H1 (cell line): ENCODE results near the gene PAEP. TPM values are rescaled to one million over a fixed set of nuclear protein-coding genes. Genes with fewer than 3 reads are reported as not detected.

Experiments used
- CTCF ChIA-PET: fragments of 300-600 bp; sonication (Branson Sonifier 250); formaldehyde crosslinking; loops from one replicate; lab custom pipeline; 2021; ENCODE audit not compliant: partially characterized antibody; lab: Charles Lee
- POLR2A ChIA-PET: fragments of 300-600 bp; sonication (Branson Sonifier 250); formaldehyde crosslinking; loops from one replicate; lab custom pipeline; 2021; ENCODE audit warnings: inconsistent platforms; ENCODE audit not compliant: partially characterized antibody; lab: Charles Lee
- DNase-seq, 2 experiments: peaks; one replicate each; pipeline versions ENCODE4 v3.0.0 to v3.0.0-alpha.2; 2010 to 2022; ENCODE audit warnings: low spot score in 2 of 2, low read depth in 1 of 2, mixed read lengths in 1 of 2
- FAIRE-seq: peaks from 2 replicates; lab custom pipeline; 2011; peaks lifted over from hg19 to GRCh38; lab: Jason Lieb, UNC
- H2AFZ ChIP-seq: 2 replicates; pipeline ENCODE4 v1.8.1; 2012; ENCODE audit warnings: low read length, inconsistent platforms
- H2AK5ac ChIP-seq: 2 replicates; pipeline ENCODE4 v1.6.1; 2013; ENCODE audit warnings: low read depth, low read length
- H2BK120ac ChIP-seq: replicated peaks from 2 replicates; pipeline ENCODE3; 2013; ENCODE audit warnings: low read depth, low read length, inconsistent platforms
- H2BK12ac ChIP-seq: 2 replicates; pipeline ENCODE4 v1.6.1; 2013; ENCODE audit warnings: low read depth, low read length
- H2BK15ac ChIP-seq: 2 replicates; pipeline ENCODE4 v1.6.1; 2013; ENCODE audit warnings: low read length
- H2BK20ac ChIP-seq: 2 replicates; pipeline ENCODE4 v1.6.1; 2013; ENCODE audit warnings: low read length
- H2BK5ac ChIP-seq: 2 replicates; pipeline ENCODE4 v1.6.1; 2013; ENCODE audit warnings: low read depth, low read length
- H3K14ac ChIP-seq: 2 replicates; pipeline ENCODE4 v1.6.1; 2013; ENCODE audit warnings: inconsistent platforms; ENCODE audit not compliant: insufficient read length
- H3K18ac ChIP-seq: 2 replicates; pipeline ENCODE4 v1.6.1; 2013; ENCODE audit warnings: low read length; ENCODE audit errors: extremely low read depth
- H3K23ac ChIP-seq: 2 replicates; pipeline ENCODE4 v1.6.1; 2013; ENCODE audit warnings: inconsistent platforms; ENCODE audit not compliant: insufficient read length
- H3K23me2 ChIP-seq: 2 replicates; pipeline ENCODE4 v1.6.1; 2013; ENCODE audit warnings: low read depth, low read length
- H3K27ac ChIP-seq: 2 replicates; pipeline ENCODE4 v1.6.1; 2011; ENCODE audit warnings: low read depth, low read length, inconsistent platforms
- H3K27me3 ChIP-seq, 4 experiments: replicated peaks in 1 of 4; 1 replicate in 1 of 4; 2 replicates in 3 of 4; pipeline versions ENCODE4 v1.6.1 to v1.8.1; 2011 to 2013; ENCODE audit warnings: low read length in 3 of 4, mild to moderate bottlenecking in 3 of 4, inconsistent platforms in 2 of 4, mixed read lengths in 2 of 4, moderate library complexity in 1 of 4; ENCODE audit not compliant: control insufficient read depth in 3 of 4, insufficient read depth in 3 of 4; ENCODE audit errors: extremely low read depth in 1 of 4
- H3K36me3 ChIP-seq, 4 experiments: 2 replicates each; pipeline versions ENCODE4 v1.6.1 to v1.8.1; 2011 to 2013; ENCODE audit warnings: mild to moderate bottlenecking in 4 of 4, low read length in 3 of 4, moderate library complexity in 2 of 4, control low read depth in 1 of 4, inconsistent platforms in 1 of 4; ENCODE audit not compliant: insufficient read depth in 4 of 4, control insufficient read depth in 2 of 4
- H3K4ac ChIP-seq: replicated peaks from 2 replicates; pipeline ENCODE3; 2013; ENCODE audit warnings: low read length, low read depth, mixed read lengths, inconsistent platforms; ENCODE audit not compliant: insufficient read length
- H3K4me1 ChIP-seq, 4 experiments: replicated peaks in 1 of 4; 1 replicate in 1 of 4; 2 replicates in 3 of 4; pipeline versions ENCODE4 v1.6.1 to v1.8.1; 2011 to 2013; ENCODE audit warnings: low read length in 3 of 4, inconsistent platforms in 2 of 4, mixed read lengths in 1 of 4; ENCODE audit not compliant: insufficient read depth in 4 of 4, control insufficient read depth in 3 of 4
- H3K4me2 ChIP-seq, 2 experiments: 2 replicates each; pipeline versions ENCODE4 v1.6.1 to v1.8.1; 2011 to 2013; ENCODE audit warnings: low read depth in 2 of 2, low read length in 2 of 2, control low read depth in 1 of 2, inconsistent platforms in 1 of 2, mild to moderate bottlenecking in 1 of 2; ENCODE audit not compliant: insufficient read depth in 1 of 2
- H3K4me3 ChIP-seq, 4 experiments: fragments of 200-600, 300-600 bp in 1 of 4; sonication (generic), shearing (Covaris generic), sonication (Bioruptor Twin) in 1 of 4; 2 replicates each; pipeline versions ENCODE4 v1.5.1 to v1.8.1; 2011 to 2016; ENCODE audit warnings: low read length in 4 of 4, low read depth in 3 of 4, control low read depth in 2 of 4, inconsistent platforms in 2 of 4, mild to moderate bottlenecking in 2 of 4, mixed read lengths in 1 of 4, moderate library complexity in 1 of 4; ENCODE audit not compliant: insufficient read depth in 2 of 4; ENCODE audit errors: extremely low read depth in 1 of 4
- H3K56ac ChIP-seq: replicated peaks from 2 replicates; pipeline ENCODE3; 2013; ENCODE audit warnings: low read depth, mild to moderate bottlenecking, mixed read lengths, low read length, inconsistent platforms; ENCODE audit not compliant: insufficient read length
- H3K79me1 ChIP-seq: 2 replicates; pipeline ENCODE4 v1.6.1; 2013; ENCODE audit warnings: low read depth, low read length, control low read depth
- H3K79me2 ChIP-seq, 2 experiments: 2 replicates each; pipeline versions ENCODE4 v1.6.1 to v1.8.1; 2012 to 2013; ENCODE audit warnings: low read length in 2 of 2, mild to moderate bottlenecking in 2 of 2, inconsistent platforms in 1 of 2; ENCODE audit not compliant: insufficient read depth in 2 of 2, control insufficient read depth in 1 of 2
- H3K9ac ChIP-seq, 4 experiments: replicated peaks in 1 of 4; 1 replicate in 1 of 4; 2 replicates in 3 of 4; pipeline versions ENCODE4 v1.6.1 to v1.8.1; 2011 to 2013; ENCODE audit warnings: low read depth in 3 of 4, low read length in 3 of 4, control low read depth in 2 of 4, mild to moderate bottlenecking in 2 of 4, moderate library complexity in 2 of 4, inconsistent platforms in 1 of 4; ENCODE audit errors: extremely low read depth in 1 of 4
- H3K9me3 ChIP-seq, 2 experiments: 2 replicates each; pipeline versions ENCODE4 v1.6.1 to v1.8.1; 2012 to 2013; ENCODE audit warnings: mild to moderate bottlenecking in 2 of 2, moderate library complexity in 2 of 2, control low read depth in 1 of 2, inconsistent platforms in 1 of 2, low read depth in 1 of 2, low read length in 1 of 2, mixed read lengths in 1 of 2; ENCODE audit not compliant: insufficient read depth in 2 of 2
- H4K20me1 ChIP-seq, 2 experiments: replicated peaks in 1 of 2; 2 replicates each; pipeline versions ENCODE3 to v1.8.1; 2011 to 2013; ENCODE audit warnings: inconsistent platforms in 2 of 2, low read length in 2 of 2, mild to moderate bottlenecking in 1 of 2; ENCODE audit not compliant: insufficient read depth in 2 of 2, control insufficient read depth in 1 of 2
- H4K5ac ChIP-seq: 2 replicates; pipeline ENCODE4 v1.6.1; 2013; ENCODE audit warnings: low read length, low read depth, mixed read lengths, inconsistent platforms; ENCODE audit not compliant: insufficient read length
- H4K8ac ChIP-seq: 2 replicates; pipeline ENCODE4 v1.8.0; 2013; ENCODE audit warnings: mild to moderate bottlenecking, moderate library complexity, low read length, inconsistent platforms; ENCODE audit not compliant: insufficient read depth; ENCODE audit errors: extremely low read depth
- H4K91ac ChIP-seq: replicated peaks from 2 replicates; pipeline ENCODE3; 2013; ENCODE audit warnings: low read length, mixed read lengths, inconsistent platforms; ENCODE audit not compliant: insufficient read length
- ATF3 ChIP-seq: IDR thresholded peaks from 2 replicates; pipeline ENCODE4 v1.6.1; 2011; ENCODE audit warnings: low read depth, mild to moderate bottlenecking, low read length; ENCODE audit not compliant: insufficient read depth
- BRCA1 ChIP-seq: IDR thresholded peaks from 2 replicates; pipeline ENCODE4 v1.6.1; 2012; ENCODE audit warnings: low read depth, low read length, improper control_type of control experiment
- CEBPB ChIP-seq: IDR thresholded peaks from 2 replicates; pipeline ENCODE4 v1.6.1; 2012; ENCODE audit warnings: low read depth, low read length
- CREB1 ChIP-seq: IDR thresholded peaks from 2 replicates; pipeline ENCODE4 v1.6.1; 2012; ENCODE audit warnings: inconsistent platforms
- GABPA ChIP-seq: IDR thresholded peaks from 2 replicates; pipeline ENCODE4 v1.6.1; 2011; ENCODE audit warnings: mild to moderate bottlenecking, low read length, moderate library complexity, borderline replicate concordance; ENCODE audit not compliant: insufficient read depth
- HDAC6 ChIP-seq: IDR thresholded peaks from one replicate; pipeline ENCODE4 v1.7.1; 2012; ENCODE audit warnings: low read depth, mild to moderate bottlenecking, inconsistent platforms, low read length, moderate library complexity
- MAX ChIP-seq: IDR thresholded peaks from 2 replicates; pipeline ENCODE4 v1.6.1; 2012; ENCODE audit warnings: inconsistent platforms
- PHF8 ChIP-seq: fragments of 200-600 bp; sonication (generic); conservative IDR thresholded peaks from 2 replicates; pipeline ENCODE4 v1.7.1; 2012; ENCODE audit warnings: low read depth, mild to moderate bottlenecking, inconsistent platforms, low read length, moderate library complexity
- POLR2AphosphoS5 ChIP-seq: IDR thresholded peaks from 2 replicates; pipeline ENCODE4 v1.6.1; 2011; ENCODE audit warnings: low read depth, low read length
- SAP30 ChIP-seq: fragments of 300-600 bp; sonication (generic); IDR thresholded peaks from 2 replicates; pipeline ENCODE4 v1.7.1; 2012; ENCODE audit warnings: low read length, moderate library complexity, mild to moderate bottlenecking, inconsistent platforms; ENCODE audit not compliant: insufficient read depth, insufficient replicate concordance
- SP1 ChIP-seq: IDR thresholded peaks from 2 replicates; pipeline ENCODE4 v1.6.1; 2011; ENCODE audit warnings: low read depth, low read length
- SUZ12 ChIP-seq: fragments of 200-600 bp; sonication (generic); IDR thresholded peaks from 2 replicates; pipeline ENCODE4 v1.6.1; 2012; ENCODE audit warnings: mild to moderate bottlenecking, inconsistent platforms, low read length, moderate library complexity, mixed read lengths
- TAF7 ChIP-seq: optimal IDR thresholded peaks from 2 replicates; pipeline ENCODE3; 2011; ENCODE audit warnings: low read depth, mild to moderate bottlenecking, inconsistent platforms, low read length, moderate library complexity, borderline replicate concordance
- TCF12 ChIP-seq: IDR thresholded peaks from 2 replicates; pipeline ENCODE4 v1.6.1; 2011; ENCODE audit warnings: low read depth, mild to moderate bottlenecking, low read length
- WGBS, 2 experiments: shearing (Covaris generic) in 1 of 2; methylation state at CpG; one replicate each; pipeline versions ENCODE4 v1.1.6 to v1.1.7; 2013 to 2015; ENCODE audit warnings: low lambda C conversion rate in 2 of 2, mixed read lengths in 2 of 2, inconsistent platforms in 1 of 2, low coverage in 1 of 2, missing lambda C conversion rate in 1 of 2; ENCODE audit not compliant: insufficient replicate concordance in 2 of 2, insufficient coverage in 1 of 2, insufficient read length in 1 of 2; ENCODE audit errors: extremely low coverage in 1 of 2, missing lambda C conversion rate in 1 of 2; 5-methylcytosine and 5-hydroxymethylcytosine counted together
- polyA plus RNA-seq, 7 experiments: library from polyadenylated mRNA; depleted of rRNA in 3 of 7; stranded (reverse) in 5 of 7; unstranded in 2 of 7; fragments of >200 nt in 5 of 7; fragments of 200-250 nt in 2 of 7; gene quantifications; 1 replicate in 5 of 7; 2 replicates in 1 of 7; 4 replicates in 1 of 7; pipeline versions ENCODE4 v1.2.1 to v1.2.3, GENCODE V29; 2011 to 2013; ENCODE audit warnings: missing spikeins in 2 of 7, mixed read lengths in 2 of 7
- total RNA-seq: library from RNA; stranded (reverse); fragmentation: NEBNext Ultra II Directional; extraction: Animal tissue kit (Norgen Biotek cat#: 25700); gene quantifications from 2 replicates; pipeline ENCODE4 v1.2.1, GENCODE V29; 2021

PAEP gene
- total and polyA plus RNA-seq, 2 of the 8 experiments (the other 6 are each of a cell fraction or from before 2014, with no cell fraction given) = not detected

- ChIA-PET POLR2A (no interaction called here), CTCF (interaction anchor here (0.6 to 1.4 kb wide), 4 partner anchors 24 to 573 kb away, joined by 3 to 4 read pairs (median 3); no protein-coding TSS in a partner anchor)
- no peak overlapping the region for H3K4me3 ChIP-seq
- H3K4me1 ChIP-seq = peaks cover 0 to 3% (median 0%) of the 10 kb centered on the region in 4 experiments; a peak in 1 of 7 replicates
- no peaks in the 10 kb centered on the region for H3K36me3 ChIP-seq
- 93% methylated on average over 10 of the region's 10 CpGs; no CpG with 5 or more reads in 1 of the 2 experiments for WGBS, 2 experiments
- no peak overlapping the region for H2BK5ac ChIP-seq
- no peak overlapping the region for H3K27ac ChIP-seq
- no peaks in the 10 kb centered on the region for H3K79me2 ChIP-seq
- no peak overlapping the region for H2BK15ac ChIP-seq
- no peaks in the 10 kb centered on the region; the same call in 1 of the 2 replicates for H3K23me2 ChIP-seq
- no peak overlapping the region for H2AFZ ChIP-seq
- no peaks in the 10 kb centered on the region for H3K27me3 ChIP-seq
- no peak overlapping the region for H3K9ac ChIP-seq
- H4K8ac ChIP-seq = no peak overlapping the region
- H4K91ac ChIP-seq = no peak overlapping the region
- H2AK5ac ChIP-seq = no peak overlapping the region
- H3K79me1 ChIP-seq = no peaks in the 10 kb centered on the region
- H3K23ac ChIP-seq = no peak overlapping the region
- H4K5ac ChIP-seq = no peak overlapping the region
- H4K20me1 ChIP-seq = no peaks in the 10 kb centered on the region
- no peak overlapping the region for H2BK12ac ChIP-seq
- no peak for DNase-seq
- no peak overlapping the region for H3K4ac ChIP-seq
- no peak overlapping the region for H3K18ac ChIP-seq
- H2BK120ac ChIP-seq = no peak overlapping the region
- peaks cover 0 to 13% of the 10 kb centered on the region in 2 experiments; a peak in 3 of 4 replicates for H3K9me3 ChIP-seq
- H3K4me2 ChIP-seq = no peak overlapping the region
- no peak overlapping the region for H3K14ac ChIP-seq
- no peak for FAIRE-seq
- no peak overlapping the region for H3K56ac ChIP-seq
- H2BK20ac ChIP-seq = no peak overlapping the region
- TF ChIP-seq CREB1 (no peak), PHF8 (no peak), SUZ12 (no peak), TCF12 (no peak), TAF7 (no peak), SAP30 (no peak), ATF3 (no peak), POLR2AphosphoS5 (no peak), BRCA1 (no peak), MAX (no peak), GABPA (no peak), HDAC6 (no peak), SP1 (no peak), CEBPB (no peak)
Measured at GRCh38 chr9:135566552-135566951, 5.0 kb downstream of the PAEP start.
